Hematopoietic multipotent progenitor cell treated with erythropoietin and hydrocortisone succinate and interleukin-3 and kit ligand, for 6 days (in vitro differentiated cells): ENCODE data around the gene SMNDC1.
"Not testable (repeated sequence)": the region's sequence is repeated elsewhere in the genome, so short reads cannot be mapped to it uniquely, and the experiment has no call there.

Source experiments
- DNase-seq: peaks from one replicate; pipeline ENCODE4 v3.0.0-alpha.2; 2015

Gene SMNDC1

DNA sequence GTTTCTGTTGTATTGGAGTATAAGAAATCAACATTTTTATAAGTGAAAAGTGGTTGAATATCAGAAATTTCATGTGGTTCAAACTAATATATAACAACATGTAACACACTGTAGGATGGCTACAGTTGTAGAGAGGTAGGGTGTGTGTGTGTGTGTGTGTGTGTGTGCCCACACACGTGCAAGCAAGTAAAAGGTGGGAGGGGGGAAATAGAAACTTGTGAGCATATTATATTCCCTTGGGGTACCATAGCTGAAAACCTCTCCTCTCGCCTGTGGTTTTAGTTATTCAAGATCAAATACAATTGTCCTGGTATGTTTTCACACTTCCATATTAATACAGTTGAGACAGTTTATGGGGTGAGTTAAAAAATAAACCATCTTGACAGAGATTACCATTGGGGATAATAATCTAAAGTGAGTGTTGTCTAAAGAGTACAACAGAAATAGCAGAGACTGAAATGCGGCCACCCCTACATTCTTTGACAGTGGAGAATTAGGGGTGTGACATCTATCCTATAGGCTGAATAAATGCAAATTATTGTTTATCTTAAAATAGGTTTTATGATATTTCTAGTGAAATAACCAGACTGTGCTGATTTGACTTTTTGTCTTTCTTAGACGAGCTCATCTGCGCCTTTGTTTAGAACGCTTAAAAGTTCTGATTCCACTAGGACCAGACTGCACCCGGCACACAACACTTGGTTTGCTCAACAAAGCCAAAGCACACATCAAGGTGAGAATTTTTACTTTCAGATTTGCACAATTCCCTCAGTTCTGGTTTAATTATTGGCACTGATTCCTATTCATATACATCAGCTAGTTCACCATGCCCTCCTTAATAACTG is 25.9 kb downstream of the SMNDC1 start:
- no peak for DNase-seq

DNA sequence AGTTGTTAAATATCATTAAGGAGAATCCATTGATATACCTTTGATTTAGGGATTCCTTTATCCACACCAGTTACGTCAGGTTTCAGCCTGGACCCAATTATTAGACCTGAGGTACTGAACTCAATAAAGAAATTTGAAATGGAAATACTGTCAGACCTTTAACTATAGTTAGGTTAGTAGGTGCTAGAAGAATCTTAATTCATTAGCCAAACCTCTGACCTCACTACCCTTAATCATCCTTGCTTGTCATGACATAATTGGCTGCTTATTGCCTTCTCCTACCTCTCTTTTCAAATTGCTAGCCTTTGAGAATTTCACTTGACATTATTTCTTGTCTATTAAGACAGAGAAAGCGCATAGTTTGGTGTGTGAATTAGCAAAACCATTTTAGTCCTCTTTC is 27.1 kb downstream of the SMNDC1 start:
- no peak for DNase-seq

DNA sequence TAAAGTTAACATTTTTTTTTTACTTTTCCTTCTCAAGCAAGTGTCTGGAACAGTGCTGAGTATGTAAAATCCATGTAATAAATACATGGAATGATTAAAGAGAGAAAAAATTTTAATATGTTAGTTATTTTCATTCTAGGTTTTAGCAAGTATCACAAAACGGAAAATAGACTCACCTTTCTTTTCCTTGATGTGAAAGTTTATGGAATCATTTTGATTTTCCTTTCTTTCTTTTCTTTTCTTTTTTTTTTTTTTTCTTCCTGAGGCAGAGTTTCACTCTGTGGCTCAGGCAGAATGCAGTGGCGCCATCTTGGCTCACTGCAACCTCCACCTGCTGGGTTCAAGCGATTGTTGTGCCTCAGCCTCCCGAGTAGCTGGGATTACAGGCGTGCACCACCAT is 28.1 kb downstream of the SMNDC1 start:
- DNase-seq: no peak

DNA sequence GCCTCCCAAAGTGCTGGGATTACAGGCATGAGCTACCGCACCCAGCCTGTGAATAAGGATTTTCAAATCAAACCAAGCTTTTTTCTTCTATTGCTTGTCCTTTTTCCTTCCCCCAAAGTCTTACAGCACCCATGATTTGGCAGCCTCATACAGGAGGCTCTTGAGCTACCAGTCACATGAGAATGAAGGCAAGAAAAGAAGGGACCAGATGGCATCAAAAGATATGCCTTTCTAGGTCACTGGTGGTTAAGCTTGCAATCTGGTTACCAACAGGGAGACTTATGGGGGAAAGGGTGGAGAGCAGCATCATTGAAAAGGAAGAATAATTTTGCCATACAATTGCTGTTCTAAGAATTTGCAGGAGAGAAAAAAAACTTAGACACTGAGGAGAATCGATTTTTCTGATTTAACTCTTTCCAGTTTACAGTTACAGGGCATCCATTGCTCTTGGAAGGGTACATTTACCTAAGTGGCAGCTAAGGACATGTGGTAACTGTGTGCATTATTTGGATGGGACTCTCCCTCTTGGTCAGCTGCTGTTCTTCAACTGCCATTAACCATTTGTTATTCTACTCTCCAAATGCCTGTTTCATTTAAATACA is 29.5 kb downstream of the SMNDC1 start:
- peak; percentile 87 for DNase-seq

DNA sequence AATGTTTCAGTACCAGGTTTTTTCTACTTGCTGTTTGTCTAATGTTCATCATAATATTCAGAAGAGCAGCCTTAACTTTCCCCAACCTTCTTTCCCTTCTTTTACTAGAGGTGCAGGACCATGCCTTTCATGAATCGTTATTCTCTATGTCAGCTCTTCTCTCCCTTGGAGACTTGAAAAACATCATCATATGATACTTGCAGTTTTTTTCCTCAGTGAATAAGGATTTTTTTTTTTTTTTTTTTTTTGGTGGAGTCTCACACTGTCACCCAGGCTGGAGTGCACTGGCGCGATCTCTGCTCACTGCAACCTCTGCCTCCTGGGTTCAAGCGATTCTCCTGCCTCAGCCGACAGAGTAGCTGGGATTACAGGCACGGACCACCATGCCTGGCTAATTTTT is 30.1 kb downstream of the SMNDC1 start:
- no peak for DNase-seq

DNA sequence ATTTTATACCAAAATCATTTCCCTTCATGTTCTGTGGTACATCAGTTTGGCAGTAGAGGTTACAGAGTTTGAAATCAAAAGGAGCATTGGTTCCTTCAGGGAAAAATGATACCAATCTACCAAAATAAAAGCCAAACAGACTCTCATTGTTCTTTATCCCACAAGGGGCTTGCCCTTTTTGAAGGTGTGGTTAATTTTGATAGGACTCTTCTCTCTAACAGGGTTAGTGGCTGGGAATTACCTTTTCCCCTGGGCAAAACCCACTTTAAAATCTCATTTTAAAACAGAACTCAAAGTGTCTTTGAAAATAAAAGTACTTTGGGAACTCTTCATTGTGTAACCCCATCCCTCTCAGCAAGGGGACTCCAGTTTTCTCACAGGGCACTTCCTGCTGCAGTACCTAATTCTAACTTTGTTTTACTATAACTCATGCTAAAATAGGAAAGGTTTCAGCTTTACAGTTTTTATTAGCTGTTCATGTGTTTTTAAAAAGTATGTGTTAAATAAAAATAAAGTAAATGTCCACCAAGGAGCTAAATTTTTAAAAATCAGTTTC is 30.6 kb downstream of the SMNDC1 start:
- no peak for DNase-seq

DNA sequence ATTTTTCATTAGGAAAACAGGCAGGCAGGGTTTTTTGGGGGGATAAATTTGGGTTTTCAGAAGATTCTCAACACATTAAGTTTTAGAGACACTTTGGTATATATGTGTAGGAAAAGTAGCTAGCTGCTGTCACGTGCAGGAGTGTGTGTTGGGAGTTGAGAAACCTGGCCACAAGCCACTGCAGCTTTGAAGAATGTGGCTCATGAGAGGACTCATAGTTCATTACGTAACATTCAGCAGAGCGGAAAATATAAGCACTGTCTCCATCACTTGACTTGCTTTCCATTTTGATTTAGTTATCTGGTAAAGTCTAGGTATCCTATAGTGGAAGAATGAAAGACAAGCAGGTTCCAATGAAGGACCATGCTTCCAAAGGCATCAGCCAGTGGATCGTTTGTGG is 31.2 kb downstream of the SMNDC1 start:
- peak; percentile 69 for DNase-seq

DNA sequence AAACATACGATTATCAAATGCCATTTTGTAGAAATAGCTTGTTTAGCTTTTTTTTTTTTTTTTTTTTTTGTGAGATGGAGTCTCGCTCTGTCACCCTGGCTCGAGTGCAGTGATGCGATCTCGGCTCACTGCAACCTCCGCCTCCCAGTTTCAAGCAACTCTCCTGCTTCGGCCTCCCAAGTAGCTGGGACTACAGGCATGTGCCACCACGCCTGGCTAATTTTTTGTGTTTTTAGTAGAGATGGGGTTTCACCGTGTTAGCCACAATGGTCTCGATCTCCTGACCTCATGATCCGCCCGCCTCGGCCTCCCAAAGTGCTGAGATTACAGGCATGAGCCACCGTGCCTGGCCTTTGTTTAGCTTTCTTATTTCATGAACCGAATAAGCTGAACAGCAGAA is 31.7 kb downstream of the SMNDC1 start:
- not testable (repeated sequence) for DNase-seq

DNA sequence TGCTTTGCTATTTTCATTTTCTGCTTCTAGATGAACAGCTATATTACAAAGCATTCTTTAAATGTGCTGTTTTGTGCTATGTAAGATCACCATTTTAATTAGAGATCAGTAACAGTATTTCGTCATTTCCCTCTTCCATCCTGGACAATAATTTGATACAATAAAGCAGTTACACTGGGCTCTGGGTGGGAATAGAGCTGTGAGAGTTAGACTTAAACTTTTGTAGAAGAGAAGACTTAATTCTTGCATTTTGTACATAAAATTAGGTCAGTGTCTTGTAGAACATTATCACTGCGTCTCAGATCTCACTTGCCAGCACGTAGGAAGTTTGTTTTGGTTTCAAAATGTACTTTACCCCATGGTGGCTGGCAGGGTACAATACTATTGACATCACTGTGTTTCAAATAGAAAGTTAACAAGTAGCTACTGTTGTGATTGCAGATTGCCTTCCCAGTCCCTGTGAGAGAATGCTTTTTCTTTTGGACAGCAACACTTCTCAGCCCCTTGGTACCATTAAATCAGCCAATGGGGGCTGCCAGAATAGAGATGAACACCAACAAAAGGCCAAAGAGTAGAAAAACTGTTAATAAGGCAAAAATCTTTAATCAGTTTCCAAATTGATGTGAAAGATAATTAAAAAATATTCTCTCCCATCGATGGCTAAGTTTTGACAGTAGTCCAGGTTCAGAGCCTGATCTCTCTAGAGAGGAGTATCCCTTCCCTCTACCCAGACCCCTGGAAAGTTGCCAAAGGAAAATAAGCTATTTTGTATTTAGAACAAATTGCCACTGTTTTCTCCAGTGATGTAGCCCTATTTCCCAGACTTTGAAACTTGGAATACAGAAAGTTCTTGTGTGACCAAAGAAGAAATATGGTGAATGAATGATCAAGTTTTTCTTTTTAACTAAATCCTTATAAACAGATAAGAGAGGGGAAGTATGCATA is 35.1 kb downstream of the SMNDC1 start:
- DNase-seq: no peak

DNA sequence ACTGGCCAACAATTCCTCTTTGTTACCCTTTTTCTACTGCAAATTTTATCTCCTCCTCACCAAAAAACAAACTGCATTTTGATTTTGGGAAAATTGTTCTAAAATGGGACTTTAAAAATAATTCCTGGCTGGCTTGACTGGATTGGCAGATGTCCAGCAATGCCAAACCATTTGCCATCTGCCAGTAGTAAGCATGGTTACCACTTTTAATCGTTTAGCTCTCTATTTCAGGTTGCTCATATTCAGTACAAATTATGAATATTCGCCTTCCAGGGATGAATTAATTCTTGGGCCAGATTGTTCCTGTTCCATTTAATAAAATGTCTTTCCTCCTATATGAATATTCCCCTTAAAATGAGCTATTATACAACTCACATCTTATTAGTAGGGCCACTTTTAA is 35.7 kb downstream of the SMNDC1 start:
- no peak for DNase-seq

DNA sequence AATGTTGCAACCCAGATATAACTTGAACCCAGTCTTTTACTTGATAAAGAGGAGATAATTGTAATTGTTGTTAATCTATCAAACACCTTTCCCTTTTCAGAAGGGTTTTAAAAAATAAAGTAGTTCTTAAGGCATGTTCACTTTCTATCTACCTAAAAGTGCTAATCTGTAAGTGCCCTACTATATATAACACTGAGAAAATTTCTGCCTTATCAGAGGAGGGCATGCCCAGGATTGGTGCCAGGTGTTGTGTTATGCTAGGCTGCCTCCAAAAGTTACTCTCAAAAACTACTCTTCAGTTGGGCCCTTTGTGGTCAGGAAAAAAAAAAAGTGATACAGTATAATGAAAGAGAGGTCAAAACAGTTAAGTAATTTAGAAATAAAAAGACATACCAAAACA is 36.3 kb downstream of the SMNDC1 start:
- DNase-seq: peak; percentile 79

DNA sequence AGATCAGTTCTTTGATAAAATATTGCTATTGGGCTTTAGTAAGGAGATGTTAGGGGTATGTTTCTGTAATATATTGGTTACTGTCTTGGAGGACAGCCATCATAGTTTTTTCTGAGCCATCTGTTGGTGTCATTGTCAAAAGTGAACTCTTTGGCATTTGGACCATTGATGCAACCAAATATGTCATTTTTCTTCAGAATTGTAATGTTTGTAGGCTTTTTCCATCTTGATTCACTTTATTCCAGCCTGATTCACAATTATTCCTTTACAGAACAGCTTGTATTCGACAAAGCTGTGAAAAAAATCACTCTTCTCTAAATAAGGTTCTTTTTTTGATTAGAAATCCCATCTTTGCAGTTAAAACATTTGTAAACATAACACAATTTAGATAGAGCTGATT is 37.4 kb downstream of the SMNDC1 start:
- DNase-seq: no peak

DNA sequence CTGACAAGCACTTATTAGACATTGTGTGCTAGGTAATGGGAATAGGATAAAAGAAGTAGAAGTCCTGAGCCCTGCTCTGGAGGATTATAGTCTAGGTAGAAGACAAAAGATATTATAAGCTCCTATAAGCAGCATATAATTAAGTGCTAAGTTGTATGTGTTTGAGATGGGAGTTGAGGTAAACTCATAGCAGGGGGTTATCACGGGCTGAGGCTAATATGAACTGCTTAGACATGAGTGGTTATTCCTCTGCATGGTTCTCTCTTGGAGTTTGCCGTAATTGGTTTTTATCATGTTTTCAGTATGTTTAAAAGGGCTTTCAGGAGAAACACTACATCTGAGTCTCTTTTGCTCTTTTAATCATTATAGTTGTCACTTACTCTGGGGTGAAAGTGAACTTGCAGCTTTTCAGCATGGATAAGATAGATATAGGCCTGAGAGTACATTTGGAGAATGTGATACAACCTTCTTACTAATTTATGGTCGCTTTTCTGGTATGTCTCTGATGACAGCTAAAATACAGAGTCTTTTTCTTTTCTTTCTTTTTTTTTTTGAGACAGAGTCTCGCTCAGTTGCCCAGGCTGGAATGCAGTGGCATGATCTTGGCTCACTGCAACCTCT is 39.0 kb downstream of the SMNDC1 start:
- no peak for DNase-seq

DNA sequence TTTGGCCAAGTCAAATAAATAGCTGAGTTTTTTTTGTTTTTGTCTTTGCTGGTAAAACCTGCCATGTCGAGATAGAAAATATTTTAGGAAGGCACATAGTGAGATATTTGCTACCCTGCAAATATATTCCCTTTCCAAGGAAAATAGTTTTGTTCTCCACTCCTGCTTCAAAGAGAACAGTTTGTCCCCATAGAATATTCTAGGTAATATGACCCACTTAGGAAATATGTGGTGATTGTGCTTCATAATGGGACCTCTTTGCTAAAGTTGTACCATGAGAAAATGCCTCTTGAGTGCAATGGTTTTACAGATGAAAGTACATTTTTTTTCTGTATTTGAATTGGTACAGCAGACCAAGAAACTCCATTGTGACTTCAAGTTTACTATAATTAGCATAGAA is 41.6 kb downstream of the SMNDC1 start:
- DNase-seq: no peak

DNA sequence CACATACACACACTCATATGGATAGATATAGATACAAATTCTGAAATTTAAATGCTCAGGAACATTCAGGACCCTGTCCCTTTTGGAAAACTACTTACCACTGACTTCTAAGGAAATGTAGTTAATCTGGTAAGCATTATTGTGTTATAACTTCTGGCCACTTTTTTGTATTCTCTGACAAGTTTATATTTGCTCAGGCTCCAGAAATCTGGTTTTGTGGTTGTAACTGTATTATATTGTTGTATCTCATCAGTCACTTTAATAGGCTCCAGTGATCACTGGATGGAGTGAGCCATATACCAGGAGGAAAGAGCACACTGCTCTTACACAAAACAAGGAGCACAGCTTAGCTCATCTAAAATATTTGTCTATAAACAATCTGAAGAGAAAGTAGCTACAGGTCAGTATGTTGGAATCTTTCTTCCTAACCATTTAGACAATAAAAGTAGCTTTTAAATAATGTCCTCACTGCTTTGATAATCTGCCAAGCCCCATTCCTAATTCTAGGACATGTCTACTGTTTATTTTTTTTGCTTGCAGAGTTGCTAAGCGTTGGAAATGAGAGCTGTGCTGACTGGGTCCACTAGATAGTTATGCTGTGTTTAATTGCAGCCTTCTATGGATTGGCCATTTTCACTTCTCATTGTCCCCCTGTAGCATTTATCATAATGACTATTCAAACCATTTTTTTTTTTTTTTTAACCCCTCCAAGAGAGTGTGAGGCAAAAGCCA is 43.8 kb downstream of the SMNDC1 start:
- no peak for DNase-seq

DNA sequence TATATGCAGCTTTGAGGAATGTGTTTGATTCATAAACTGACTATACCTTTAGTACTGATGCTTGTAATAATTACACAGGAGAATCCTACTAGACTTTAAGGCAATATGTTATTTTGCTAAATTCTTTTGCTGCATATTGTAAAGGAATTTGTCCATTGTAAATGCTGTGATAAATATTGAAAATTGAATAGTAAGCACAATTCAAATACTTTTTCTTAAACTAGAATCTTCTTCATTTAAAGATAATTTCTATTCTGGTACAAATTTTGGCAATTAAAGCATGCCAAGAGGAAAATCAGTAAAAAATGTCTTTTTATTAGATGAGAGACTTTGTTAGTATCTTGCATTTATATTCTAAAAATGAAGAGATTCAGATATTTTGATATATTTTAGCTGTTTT is 45.4 kb downstream of the SMNDC1 start:
- no peak for DNase-seq

DNA sequence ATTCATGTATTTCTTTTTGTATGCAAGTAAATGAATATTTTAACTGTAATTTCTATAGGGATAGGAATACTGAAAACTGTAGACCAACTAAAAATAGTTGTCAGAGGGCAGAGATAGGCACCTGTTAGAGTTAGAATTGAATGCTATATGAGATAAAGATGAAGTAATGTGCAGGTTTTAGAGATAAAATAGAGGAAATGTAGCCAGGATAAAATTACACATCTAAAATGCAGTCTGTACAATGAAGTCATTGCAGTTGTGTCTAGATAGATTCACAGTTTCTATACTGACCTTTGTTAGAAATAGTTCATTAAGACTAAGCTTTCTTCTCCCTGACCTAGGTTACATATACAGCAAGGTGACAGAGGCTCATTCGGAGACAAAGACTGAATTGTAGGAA is 46.2 kb downstream of the SMNDC1 start:
- peak; percentile 72 for DNase-seq

DNA sequence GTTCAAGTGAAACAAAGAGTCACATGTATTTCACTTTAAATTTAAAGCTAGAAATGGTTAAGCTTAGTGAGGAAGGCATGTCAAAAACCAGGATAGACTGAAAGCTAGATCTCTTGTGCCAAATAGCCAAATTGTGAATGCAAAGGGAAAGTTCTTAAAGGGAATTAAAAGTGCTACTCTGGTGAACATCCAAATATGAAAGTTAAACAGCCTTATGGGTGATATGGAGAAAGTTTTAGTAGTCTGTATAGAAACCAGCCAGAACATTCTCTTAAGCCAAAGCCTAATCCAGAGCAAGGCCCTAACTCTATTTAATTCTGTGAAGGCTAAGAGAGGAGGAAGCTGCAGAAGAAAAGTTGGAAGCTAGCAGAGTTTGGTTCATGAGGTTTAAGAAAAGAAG is 50.3 kb downstream of the SMNDC1 start:
- DNase-seq: no peak

DNA sequence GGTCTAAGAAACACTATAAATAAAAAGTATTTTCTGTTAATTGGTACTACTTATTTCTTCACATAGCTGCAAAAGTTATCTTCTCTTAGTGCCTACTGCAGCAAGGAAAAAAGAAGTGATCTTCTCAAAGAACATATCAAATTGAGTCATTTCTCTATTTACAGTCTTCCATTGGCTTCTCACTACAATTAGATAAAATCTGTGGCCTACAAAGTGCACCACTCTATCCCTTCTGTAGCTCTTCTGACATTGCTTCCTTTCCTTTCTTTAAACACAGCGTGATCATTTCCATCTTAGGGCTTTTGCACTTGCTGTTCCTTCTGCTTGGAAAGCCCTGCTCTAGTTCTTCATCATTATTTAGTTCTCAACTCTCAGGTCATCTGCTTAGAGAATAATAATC is 52.6 kb downstream of the SMNDC1 start:
- peak; percentile 30 for DNase-seq

DNA sequence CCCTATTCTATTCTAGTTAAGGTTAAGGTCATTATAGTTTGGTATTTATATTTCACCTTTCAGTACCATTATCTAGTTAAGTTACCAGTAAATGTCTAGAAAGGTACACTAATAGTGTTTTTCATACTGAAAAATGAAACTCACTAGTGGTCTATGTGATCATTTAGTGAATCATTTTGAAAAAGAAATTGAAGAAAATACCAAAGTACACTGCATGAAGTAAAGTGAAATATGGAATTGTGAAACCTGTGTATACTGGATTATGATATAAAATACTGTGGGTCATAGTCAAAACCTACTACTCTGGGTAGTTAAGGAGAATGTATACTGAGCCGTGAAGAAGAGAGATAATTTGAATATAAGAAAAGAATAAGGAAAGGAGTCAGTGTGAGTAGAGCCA is 53.3 kb downstream of the SMNDC1 start:
- not testable (repeated sequence) for DNase-seq

DNA sequence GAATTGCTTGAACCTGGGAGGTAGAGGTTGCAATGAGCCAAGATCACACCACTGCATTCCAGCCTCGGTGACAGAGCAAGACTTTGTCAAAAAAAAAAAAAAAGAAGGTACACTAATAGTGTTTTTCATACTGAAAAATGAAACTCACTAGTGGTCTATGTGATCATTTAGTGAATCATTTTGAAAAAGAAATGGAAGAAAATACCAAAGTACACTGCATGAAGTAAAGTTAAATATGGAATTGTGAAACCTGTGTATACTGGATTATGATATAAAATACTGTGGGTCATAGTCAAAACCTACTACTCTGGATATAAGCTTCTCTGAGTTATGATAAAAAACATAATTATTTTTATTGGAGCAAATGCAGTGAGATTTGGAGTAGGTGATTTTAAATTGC is 55.2 kb downstream of the SMNDC1 start:
- not testable (repeated sequence) for DNase-seq

DNA sequence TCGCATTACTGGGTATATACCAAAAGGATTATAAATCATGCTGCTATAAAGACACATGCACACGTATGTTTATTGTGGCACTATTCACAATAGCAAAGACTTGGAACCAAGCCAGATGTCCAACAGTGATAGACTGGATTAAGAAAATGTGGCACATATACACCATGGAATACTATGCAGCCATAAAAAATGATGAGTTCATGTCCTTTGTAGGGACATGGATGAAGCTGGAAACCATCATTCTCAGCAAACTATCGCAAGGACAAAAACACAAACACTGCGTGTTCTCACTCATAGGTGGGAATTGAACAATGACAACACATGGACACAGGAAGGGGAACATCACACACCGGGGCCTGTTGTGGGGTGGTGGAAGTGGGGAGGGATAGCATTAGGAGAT is 56.9 kb downstream of the SMNDC1 start:
- DNase-seq: not testable (repeated sequence)
